ENCODE results near the gene PTPN4. TPM values are rescaled to one million over a fixed set of nuclear protein-coding genes. Genes with fewer than 3 reads are reported as not detected.

Gene PTPN4
- total RNA-seq, 1 experiment from 2014 or later: 42.2 TPM

DNA sequence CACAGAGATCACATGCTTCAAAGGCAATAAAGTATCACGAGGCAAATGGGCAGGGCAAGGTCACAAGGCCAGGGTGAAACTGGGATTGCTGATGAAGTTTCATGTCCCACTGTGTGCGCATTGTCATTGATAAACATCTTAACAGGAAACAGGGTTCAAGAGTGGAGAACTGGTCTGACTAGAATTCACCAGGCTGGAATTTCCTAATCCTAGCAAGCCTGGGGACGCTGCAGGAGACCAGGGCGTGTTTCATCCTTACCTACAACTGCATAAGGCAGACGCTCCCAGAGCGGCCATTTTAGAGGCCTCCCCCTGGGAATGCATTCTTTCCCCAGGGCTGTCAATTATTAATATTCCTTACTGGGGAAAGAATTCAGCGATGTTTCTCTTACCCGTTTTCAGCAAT is 33.2 kb downstream of the PTPN4 start:
- BruUV-seq (replicated peaks): no TSS peak
- no peaks in the 10 kb centered on the region for H3K27me3 ChIP-seq (replicated peaks; ENCODE audit: insufficient read depth, low read depth, low read length, poor library complexity)
- H3K4me3 ChIP-seq (ENCODE audit: low read depth, low read length, poor library complexity, severe bottlenecking): no peak overlapping the region
- H3K36me3 ChIP-seq (ENCODE audit: insufficient read depth, low read length, poor library complexity, severe bottlenecking): no peaks in the 10 kb centered on the region
- no peaks in the 10 kb centered on the region for H3K4me1 ChIP-seq (ENCODE audit: insufficient read depth, low read length, poor library complexity, severe bottlenecking)
- DNase-seq (ENCODE audit: low spot score): no peak
- no peak for TF ChIP-seq EZH2 (IDR thresholded peaks at IDR 0.05; ENCODE audit: borderline replicate concordance, low read depth, low read length, poor library complexity, severe bottlenecking)
- TF ChIP-seq, protein P1, sequence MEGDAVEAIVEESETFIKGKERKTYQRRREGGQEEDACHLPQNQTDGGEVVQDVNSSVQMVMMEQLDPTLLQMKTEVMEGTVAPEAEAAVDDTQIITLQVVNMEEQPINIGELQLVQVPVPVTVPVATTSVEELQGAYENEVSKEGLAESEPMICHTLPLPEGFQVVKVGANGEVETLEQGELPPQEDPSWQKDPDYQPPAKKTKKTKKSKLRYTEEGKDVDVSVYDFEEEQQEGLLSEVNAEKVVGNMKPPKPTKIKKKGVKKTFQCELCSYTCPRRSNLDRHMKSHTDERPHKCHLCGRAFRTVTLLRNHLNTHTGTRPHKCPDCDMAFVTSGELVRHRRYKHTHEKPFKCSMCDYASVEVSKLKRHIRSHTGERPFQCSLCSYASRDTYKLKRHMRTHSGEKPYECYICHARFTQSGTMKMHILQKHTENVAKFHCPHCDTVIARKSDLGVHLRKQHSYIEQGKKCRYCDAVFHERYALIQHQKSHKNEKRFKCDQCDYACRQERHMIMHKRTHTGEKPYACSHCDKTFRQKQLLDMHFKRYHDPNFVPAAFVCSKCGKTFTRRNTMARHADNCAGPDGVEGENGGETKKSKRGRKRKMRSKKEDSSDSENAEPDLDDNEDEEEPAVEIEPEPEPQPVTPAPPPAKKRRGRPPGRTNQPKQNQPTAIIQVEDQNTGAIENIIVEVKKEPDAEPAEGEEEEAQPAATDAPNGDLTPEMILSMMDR (conservative IDR thresholded peaks at IDR 0.05; ENCODE audit: low read depth, low read length): no peak
- ChIA-PET CTCF (no interaction called here), POLR2A (ENCODE audit: low non-redundant PET) (no interaction called here)
- no peak overlapping the region for H3K27ac ChIP-seq (ENCODE audit: low read depth, low read length, poor library complexity, severe bottlenecking)
- peaks cover 22% of the 10 kb centered on the region for H3K9me3 ChIP-seq (ENCODE audit: low read depth, low read length, poor library complexity, severe bottlenecking)
- intact Hi-C loops (cut with micrococcal nuclease; ENCODE audit: unreplicated experiment): no loop called here

DNA sequence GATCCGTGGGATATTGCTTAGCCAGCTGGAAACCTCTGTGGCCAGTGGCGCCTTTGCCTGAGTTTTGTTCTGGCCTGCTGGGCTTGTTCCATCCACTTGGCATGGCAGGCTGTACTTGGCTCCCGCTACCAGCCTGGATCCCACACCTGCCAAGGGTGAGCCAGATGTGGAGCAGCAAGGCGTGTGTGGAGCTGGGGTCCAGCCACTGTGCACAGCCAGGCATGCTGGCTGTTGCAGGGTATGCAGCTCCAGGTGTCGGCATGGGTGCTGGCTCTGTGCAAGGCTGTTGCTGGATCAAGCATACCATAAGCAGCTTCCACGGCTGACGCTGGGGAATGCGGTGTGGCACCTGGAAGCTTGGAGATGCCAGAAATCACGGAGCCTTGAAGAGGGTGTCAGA is 34.5 kb downstream of the PTPN4 start:
- no peaks in the 10 kb centered on the region for H3K27me3 ChIP-seq (replicated peaks; ENCODE audit: insufficient read depth, low read depth, low read length, poor library complexity)
- no peaks in the 10 kb centered on the region for H3K36me3 ChIP-seq (ENCODE audit: insufficient read depth, low read length, poor library complexity, severe bottlenecking)
- intact Hi-C loops (cut with micrococcal nuclease; ENCODE audit: unreplicated experiment): no loop called here
- H3K4me3 ChIP-seq (ENCODE audit: low read depth, low read length, poor library complexity, severe bottlenecking): no peak overlapping the region
- no peaks in the 10 kb centered on the region for H3K4me1 ChIP-seq (ENCODE audit: insufficient read depth, low read length, poor library complexity, severe bottlenecking)
- CTCF ChIA-PET: no interaction called here
- TF ChIP-seq EZH2 (IDR thresholded peaks at IDR 0.05; ENCODE audit: borderline replicate concordance, low read depth, low read length, poor library complexity, severe bottlenecking): no peak
- TF ChIP-seq, protein P1 (conservative IDR thresholded peaks at IDR 0.05; ENCODE audit: low read depth, low read length): no peak
- H3K27ac ChIP-seq (ENCODE audit: low read depth, low read length, poor library complexity, severe bottlenecking): no peak overlapping the region
- no TSS peak for BruUV-seq (replicated peaks)
- POLR2A ChIA-PET (ENCODE audit: low non-redundant PET): no interaction called here
- H3K9me3 ChIP-seq (ENCODE audit: low read depth, low read length, poor library complexity, severe bottlenecking): peaks cover 22% of the 10 kb centered on the region
- no peak for DNase-seq (ENCODE audit: low spot score)

DNA sequence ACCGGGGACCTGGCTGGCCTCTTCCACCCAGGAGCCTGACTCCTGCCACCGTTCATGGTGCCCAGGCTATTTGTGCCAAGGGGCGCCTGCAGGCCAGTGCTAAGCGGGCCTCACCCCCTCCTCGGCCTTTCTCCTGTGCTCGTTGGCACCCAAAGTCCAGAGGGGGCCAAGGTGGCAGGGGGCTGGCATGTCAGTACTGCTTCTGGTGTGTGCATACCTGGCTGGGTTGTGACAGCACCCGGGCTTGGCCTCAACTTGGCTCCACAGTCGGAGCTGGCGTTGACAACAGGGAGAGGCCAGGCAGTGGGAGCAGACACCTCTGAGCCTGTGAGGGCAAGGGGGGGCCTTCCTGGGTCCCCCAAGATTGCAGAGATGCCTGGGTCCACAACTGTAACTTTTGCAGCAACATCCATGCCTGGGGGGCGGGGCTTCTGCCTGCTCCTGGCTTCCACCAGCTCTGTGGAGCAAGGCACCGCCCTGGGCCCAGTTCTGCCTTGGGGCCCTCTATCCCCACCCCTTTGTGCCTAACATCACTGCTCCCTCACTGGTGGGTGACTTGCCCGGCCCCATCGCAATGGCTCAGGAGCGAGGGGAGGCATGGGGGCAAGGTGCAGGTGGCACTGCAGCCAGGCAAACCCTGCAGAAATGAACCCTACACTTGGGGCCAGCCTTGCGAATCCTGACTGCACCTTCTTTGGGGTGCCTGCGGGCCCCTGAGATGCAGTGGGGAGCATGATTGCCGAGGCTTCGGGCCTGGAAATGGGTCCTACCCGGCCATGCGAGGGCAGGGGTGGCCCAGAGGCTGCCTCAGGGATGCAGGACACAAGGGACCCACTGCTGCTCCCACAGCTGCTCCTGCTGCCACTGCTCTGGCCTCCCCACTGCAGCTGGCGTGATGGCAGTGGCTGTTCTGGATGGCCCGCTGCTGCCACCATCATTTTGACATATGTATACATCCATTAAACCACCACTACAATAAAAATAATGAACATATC is 35.9 kb downstream of the PTPN4 start:
- no peak overlapping the region for H3K4me3 ChIP-seq (ENCODE audit: low read depth, low read length, poor library complexity, severe bottlenecking)
- ChIA-PET CTCF (no interaction called here), POLR2A (ENCODE audit: low non-redundant PET) (no interaction called here)
- no peak overlapping the region for H3K27ac ChIP-seq (ENCODE audit: low read depth, low read length, poor library complexity, severe bottlenecking)
- intact Hi-C loops (cut with micrococcal nuclease; ENCODE audit: unreplicated experiment): loop anchor here (5.0 kb wide), 1 partner anchor 33 kb away; no protein-coding TSS in a partner anchor
- DNase-seq (ENCODE audit: low spot score): no peak
- peaks cover 15% of the 10 kb centered on the region for H3K9me3 ChIP-seq (ENCODE audit: low read depth, low read length, poor library complexity, severe bottlenecking)
- peaks cover 6% of the 10 kb centered on the region for H3K4me1 ChIP-seq (ENCODE audit: insufficient read depth, low read length, poor library complexity, severe bottlenecking)
- BruUV-seq (replicated peaks): no TSS peak
- H3K36me3 ChIP-seq (ENCODE audit: insufficient read depth, low read length, poor library complexity, severe bottlenecking): no peaks in the 10 kb centered on the region
- TF ChIP-seq, protein P1 (conservative IDR thresholded peaks at IDR 0.05; ENCODE audit: low read depth, low read length): no peak
- TF ChIP-seq EZH2 (IDR thresholded peaks at IDR 0.05; ENCODE audit: borderline replicate concordance, low read depth, low read length, poor library complexity, severe bottlenecking): no peak
- H3K27me3 ChIP-seq (replicated peaks; ENCODE audit: insufficient read depth, low read depth, low read length, poor library complexity): no peaks in the 10 kb centered on the region

All from A673 (cell line).